HL-60 (cell line): ENCODE results near the gene AKR1B1.

Experiments
- DNase-seq, 2 experiments: peaks; one replicate each; pipeline ENCODE4 v3.0.0-alpha.2; 2010 to 2020; ENCODE audit warnings: low read depth in 1 of 2, low spot score in 1 of 2
- H3K27ac ChIP-seq: fragments of 250-450 bp; sonication (Bioruptor Pico); replicated peaks from 2 replicates; pipeline ENCODE4 v1.5.1; 2020; ENCODE audit warnings: mild to moderate bottlenecking, moderate library complexity
- H3K27me3 ChIP-seq: fragments of 250-450 bp; sonication (Bioruptor Pico); 2 replicates; pipeline ENCODE4 v1.5.1; 2021; ENCODE audit warnings: mild to moderate bottlenecking, moderate library complexity; ENCODE audit not compliant: insufficient read depth, poor library complexity, severe bottlenecking
- H3K4me3 ChIP-seq: replicated peaks from 2 replicates; pipeline ENCODE4 v1.5.1; 2011; ENCODE audit warnings: mild to moderate bottlenecking, control low read depth, low read length; ENCODE audit not compliant: insufficient read depth
- GABPA ChIP-seq: IDR thresholded peaks from 2 replicates; pipeline ENCODE4 v1.6.1; 2012; ENCODE audit warnings: low read depth
- POLR2AphosphoS5 ChIP-seq: IDR thresholded peaks from 2 replicates; pipeline ENCODE4 v1.6.1; 2012; ENCODE audit warnings: low read depth
- SPI1 ChIP-seq: IDR thresholded peaks from 2 replicates; pipeline ENCODE4 v1.6.1; 2012; ENCODE audit warnings: low read depth, mild to moderate bottlenecking, borderline replicate concordance
- TF ChIP-seq, protein P1 (sequence below): IDR thresholded peaks from one replicate; pipeline ENCODE4 v1.5.1; 2011; ENCODE audit warnings: low read length, control low read depth, inconsistent platforms; ENCODE audit not compliant: insufficient read depth
- TF ChIP-seq, protein P2 (sequence below): IDR thresholded peaks from 2 replicates; pipeline ENCODE4 v1.6.1; 2012; ENCODE audit warnings: low read depth; ENCODE audit not compliant: insufficient replicate concordance

The AKR1B1 gene

DNA sequence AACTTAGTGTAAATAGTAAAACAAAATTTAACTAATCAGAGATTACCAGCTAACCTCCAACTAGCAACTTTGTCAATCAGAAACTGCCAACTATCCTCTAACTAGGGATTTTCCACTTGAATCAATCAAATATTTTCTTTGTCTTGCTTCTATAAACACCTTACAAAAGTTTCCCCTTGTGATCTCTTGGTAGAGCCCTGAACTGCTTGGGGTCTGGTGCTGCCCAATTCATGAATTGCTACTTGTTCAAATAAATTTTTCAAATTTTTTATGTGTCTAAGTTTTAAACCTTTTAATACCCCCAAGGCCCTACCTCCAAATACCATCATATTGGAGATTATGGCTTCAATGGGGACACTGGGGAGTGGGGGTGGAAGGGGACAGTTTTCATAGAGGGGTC is 24.0 kb upstream of the AKR1B1 start:
- Histone ChIP-seq H3K4me3 (no peak overlapping the region), H3K27ac (no peak overlapping the region), H3K27me3 (no peaks in the 10 kb centered on the region)
- no peak for DNase-seq
- TF ChIP-seq POLR2AphosphoS5 (no peak), SPI1 (no peak)
- TF ChIP-seq, protein P1, sequence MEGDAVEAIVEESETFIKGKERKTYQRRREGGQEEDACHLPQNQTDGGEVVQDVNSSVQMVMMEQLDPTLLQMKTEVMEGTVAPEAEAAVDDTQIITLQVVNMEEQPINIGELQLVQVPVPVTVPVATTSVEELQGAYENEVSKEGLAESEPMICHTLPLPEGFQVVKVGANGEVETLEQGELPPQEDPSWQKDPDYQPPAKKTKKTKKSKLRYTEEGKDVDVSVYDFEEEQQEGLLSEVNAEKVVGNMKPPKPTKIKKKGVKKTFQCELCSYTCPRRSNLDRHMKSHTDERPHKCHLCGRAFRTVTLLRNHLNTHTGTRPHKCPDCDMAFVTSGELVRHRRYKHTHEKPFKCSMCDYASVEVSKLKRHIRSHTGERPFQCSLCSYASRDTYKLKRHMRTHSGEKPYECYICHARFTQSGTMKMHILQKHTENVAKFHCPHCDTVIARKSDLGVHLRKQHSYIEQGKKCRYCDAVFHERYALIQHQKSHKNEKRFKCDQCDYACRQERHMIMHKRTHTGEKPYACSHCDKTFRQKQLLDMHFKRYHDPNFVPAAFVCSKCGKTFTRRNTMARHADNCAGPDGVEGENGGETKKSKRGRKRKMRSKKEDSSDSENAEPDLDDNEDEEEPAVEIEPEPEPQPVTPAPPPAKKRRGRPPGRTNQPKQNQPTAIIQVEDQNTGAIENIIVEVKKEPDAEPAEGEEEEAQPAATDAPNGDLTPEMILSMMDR = no peak
- TF ChIP-seq, protein P2, sequence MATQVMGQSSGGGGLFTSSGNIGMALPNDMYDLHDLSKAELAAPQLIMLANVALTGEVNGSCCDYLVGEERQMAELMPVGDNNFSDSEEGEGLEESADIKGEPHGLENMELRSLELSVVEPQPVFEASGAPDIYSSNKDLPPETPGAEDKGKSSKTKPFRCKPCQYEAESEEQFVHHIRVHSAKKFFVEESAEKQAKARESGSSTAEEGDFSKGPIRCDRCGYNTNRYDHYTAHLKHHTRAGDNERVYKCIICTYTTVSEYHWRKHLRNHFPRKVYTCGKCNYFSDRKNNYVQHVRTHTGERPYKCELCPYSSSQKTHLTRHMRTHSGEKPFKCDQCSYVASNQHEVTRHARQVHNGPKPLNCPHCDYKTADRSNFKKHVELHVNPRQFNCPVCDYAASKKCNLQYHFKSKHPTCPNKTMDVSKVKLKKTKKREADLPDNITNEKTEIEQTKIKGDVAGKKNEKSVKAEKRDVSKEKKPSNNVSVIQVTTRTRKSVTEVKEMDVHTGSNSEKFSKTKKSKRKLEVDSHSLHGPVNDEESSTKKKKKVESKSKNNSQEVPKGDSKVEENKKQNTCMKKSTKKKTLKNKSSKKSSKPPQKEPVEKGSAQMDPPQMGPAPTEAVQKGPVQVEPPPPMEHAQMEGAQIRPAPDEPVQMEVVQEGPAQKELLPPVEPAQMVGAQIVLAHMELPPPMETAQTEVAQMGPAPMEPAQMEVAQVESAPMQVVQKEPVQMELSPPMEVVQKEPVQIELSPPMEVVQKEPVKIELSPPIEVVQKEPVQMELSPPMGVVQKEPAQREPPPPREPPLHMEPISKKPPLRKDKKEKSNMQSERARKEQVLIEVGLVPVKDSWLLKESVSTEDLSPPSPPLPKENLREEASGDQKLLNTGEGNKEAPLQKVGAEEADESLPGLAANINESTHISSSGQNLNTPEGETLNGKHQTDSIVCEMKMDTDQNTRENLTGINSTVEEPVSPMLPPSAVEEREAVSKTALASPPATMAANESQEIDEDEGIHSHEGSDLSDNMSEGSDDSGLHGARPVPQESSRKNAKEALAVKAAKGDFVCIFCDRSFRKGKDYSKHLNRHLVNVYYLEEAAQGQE = no peak

DNA sequence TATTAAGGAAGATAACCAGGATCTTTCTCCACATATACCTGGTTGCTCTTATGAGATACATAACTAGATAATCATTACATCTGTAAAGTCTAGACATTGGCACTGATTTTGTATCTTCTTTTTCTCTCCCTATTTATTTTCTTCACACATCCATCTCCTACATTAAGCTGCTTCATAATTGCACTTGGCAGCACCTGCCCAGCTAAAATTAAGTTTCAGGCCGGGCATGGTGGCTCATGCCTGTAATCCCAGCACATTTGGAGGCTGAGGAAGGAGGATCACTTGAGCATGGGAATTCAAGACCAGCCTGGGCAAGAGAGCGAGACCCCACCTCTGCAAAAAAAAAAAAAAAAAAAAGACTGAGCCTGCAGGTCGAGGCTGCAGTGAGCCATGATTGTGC is 22.3 kb upstream of the AKR1B1 start:
- DNase-seq = no peak
- no peak overlapping the region for H3K4me3 ChIP-seq
- H3K27me3 ChIP-seq = no peaks in the 10 kb centered on the region
- H3K27ac ChIP-seq = no peak overlapping the region
- no peak for TF ChIP-seq GABPA
- no peak for TF ChIP-seq SPI1
- TF ChIP-seq, protein P2 = no peak
- TF ChIP-seq, protein P1 = no peak
- no peak for TF ChIP-seq POLR2AphosphoS5

DNA sequence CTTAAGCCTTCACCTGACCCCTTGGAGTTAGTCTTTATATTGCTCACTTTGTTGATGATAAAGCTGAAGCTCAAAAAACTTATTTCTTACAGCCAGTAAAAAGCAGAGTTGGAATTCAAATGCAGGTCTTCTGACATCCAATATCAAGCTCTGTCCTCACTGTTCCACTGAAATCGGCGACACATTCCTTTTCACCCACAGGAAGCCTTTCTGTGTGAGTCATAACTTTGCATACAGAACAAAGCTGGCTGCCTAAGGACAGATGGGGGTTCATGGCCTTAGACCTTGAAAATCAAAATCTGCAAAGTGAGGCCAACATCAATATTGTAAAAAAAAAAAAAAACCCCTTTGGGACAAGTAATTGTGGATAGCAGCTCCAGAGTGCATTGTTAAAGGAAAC is 21.8 kb upstream of the AKR1B1 start:
- TF ChIP-seq SPI1 (no peak), GABPA (no peak), POLR2AphosphoS5 (no peak)
- TF ChIP-seq, protein P2 = no peak
- TF ChIP-seq, protein P1 = no peak
- no peak overlapping the region for H3K27ac ChIP-seq
- DNase-seq = no peak
- no peaks in the 10 kb centered on the region for H3K27me3 ChIP-seq
- H3K4me3 ChIP-seq = no peak overlapping the region
